T-helper 22 cell (primary cell): ENCODE data around the gene ZMYM1.
"Not testable (repeated sequence)": the region's sequence is repeated elsewhere in the genome, so short reads cannot be mapped to it uniquely, and the experiment has no call there.

Experiments
- DNase-seq: peaks from one replicate; pipeline ENCODE4 v3.0.0-alpha.2; 2020; ENCODE audit warnings: low read depth

ZMYM1 gene

GRCh38 chr1:35076426-35076825 is 2.8 kb upstream of the ZMYM1 start:
- DNase-seq, result not testable (repeated sequence)

GRCh38 chr1:35080171-35080854 is 1.1 kb downstream of the ZMYM1 start:
- DNase-seq, result no peak

GRCh38 chr1:35085421-35085820 is 6.2 kb downstream of the ZMYM1 start:
- DNase-seq, result no peak

- no peak for DNase-seq
Observed at GRCh38 chr1:35097224-35097623, 18.0 kb downstream of the ZMYM1 start.

GRCh38 chr1:35111106-35111505 is 31.9 kb downstream of the ZMYM1 start:
- DNase-seq, result no peak

GRCh38 chr1:35112668-35113067 is 33.5 kb downstream of the ZMYM1 start:
- no peak for DNase-seq

- DNase-seq, result no peak
Observed at GRCh38 chr1:35115459-35116383, 36.5 kb downstream of the ZMYM1 start.

- no peak for DNase-seq
Observed at GRCh38 chr1:35120458-35121133, 41.4 kb downstream of the ZMYM1 start.

GRCh38 chr1:35122311-35122710 is 43.1 kb downstream of the ZMYM1 start:
- DNase-seq, result no peak

GRCh38 chr1:35126546-35126945 is 47.4 kb downstream of the ZMYM1 start:
- no peak for DNase-seq

GRCh38 chr1:35129080-35129479 is 49.9 kb downstream of the ZMYM1 start:
- DNase-seq, result no peak

- DNase-seq, result no peak
Observed at GRCh38 chr1:35136780-35137179, 57.6 kb downstream of the ZMYM1 start.

GRCh38 chr1:35137590-35137989 is 58.4 kb downstream of the ZMYM1 start:
- DNase-seq, result not testable (repeated sequence)

GRCh38 chr1:35142294-35142693 is 63.1 kb downstream of the ZMYM1 start:
- DNase-seq, result not testable (repeated sequence)

GRCh38 chr1:35142728-35143127 is 63.5 kb downstream of the ZMYM1 start:
- not testable (repeated sequence) for DNase-seq

- DNase-seq, result no peak
Observed at GRCh38 chr1:35143737-35144508, 64.7 kb downstream of the ZMYM1 start.

GRCh38 chr1:35145892-35146549 is 66.8 kb downstream of the ZMYM1 start:
- not testable (repeated sequence) for DNase-seq

- DNase-seq, result no peak
Observed at GRCh38 chr1:35151220-35151619, 72.0 kb downstream of the ZMYM1 start.

GRCh38 chr1:35164893-35165292 is 85.7 kb downstream of the ZMYM1 start:
- no peak for DNase-seq
